ENCODE data around the gene THUMPD3.
A peak's percentile ranks its signal among the peaks of the same experiment; 100 is the strongest.

Gene THUMPD3

GRCh38 chr3:9362731-9363530 lies at the start of gene THUMPD3:
TSS of gene THUMPD3 (plus strand) at chr3:9363054. CDS start at chr3:9365069, 2,015 bp downstream.
- DNase-seq (ENCODE audit: low read depth, low spot score) = no peak

GRCh38 chr3:9314796-9315195 lies 48.1 kb upstream of the THUMPD3 start:
- no peak for DNase-seq (ENCODE audit: low read depth, low spot score)
- H3K27ac ChIP-seq = no peak overlapping the region

More at GRCh38 chr3:9362731-9363530, at the start of gene THUMPD3:
- peak within 1 kb of the TSS; percentile 81 for H3K27ac ChIP-seq

GRCh38 chr3:9316881-9317361 lies 45.9 kb upstream of the THUMPD3 start:
- H3K27ac ChIP-seq = peak overlapping the region; percentile 2
- no peak for DNase-seq (ENCODE audit: low read depth, low spot score)

GRCh38 chr3:9322780-9323179 lies 40.1 kb upstream of the THUMPD3 start:
- no peak for DNase-seq (ENCODE audit: low read depth, low spot score)

GRCh38 chr3:9324944-9325343 lies 37.9 kb upstream of the THUMPD3 start:
- no peak for DNase-seq (ENCODE audit: low read depth, low spot score)
- no peak overlapping the region for H3K27ac ChIP-seq

More at GRCh38 chr3:9322780-9323179, 40.1 kb upstream of the THUMPD3 start:
- H3K27ac ChIP-seq = no peak overlapping the region

- no peak overlapping the region for H3K27ac ChIP-seq
- DNase-seq (ENCODE audit: low read depth, low spot score) = no peak
These were observed 35.3 kb upstream of the THUMPD3 start for GRCh38 chr3:9327578-9327977.

- DNase-seq (ENCODE audit: low read depth, low spot score) = no peak
- H3K27ac ChIP-seq = no peak overlapping the region
These were observed 32.6 kb upstream of the THUMPD3 start for GRCh38 chr3:9330166-9330703.

GRCh38 chr3:9331171-9331570 lies 31.7 kb upstream of the THUMPD3 start:
- H3K27ac ChIP-seq = no peak overlapping the region
- no peak for DNase-seq (ENCODE audit: low read depth, low spot score)

- DNase-seq (ENCODE audit: low read depth, low spot score) = no peak
- H3K27ac ChIP-seq = no peak overlapping the region
These were observed 30.4 kb upstream of the THUMPD3 start for GRCh38 chr3:9332250-9333030.

GRCh38 chr3:9339761-9340471 lies 22.9 kb upstream of the THUMPD3 start:
- peak overlapping the region; percentile 37 for H3K27ac ChIP-seq
- DNase-seq (ENCODE audit: low read depth, low spot score) = no peak

GRCh38 chr3:9340472-9340902 lies 22.4 kb upstream of the THUMPD3 start:
- DNase-seq (ENCODE audit: low read depth, low spot score) = no peak
- peak overlapping the region; percentile 37 for H3K27ac ChIP-seq

- DNase-seq (ENCODE audit: low read depth, low spot score) = no peak
- H3K27ac ChIP-seq = no peak overlapping the region
These were observed 20.2 kb upstream of the THUMPD3 start for GRCh38 chr3:9342696-9343095.

GRCh38 chr3:9343115-9343514 lies 19.7 kb upstream of the THUMPD3 start:
- H3K27ac ChIP-seq = no peak overlapping the region
- DNase-seq (ENCODE audit: low read depth, low spot score) = no peak

GRCh38 chr3:9345041-9345440 lies 17.8 kb upstream of the THUMPD3 start:
- no peak for DNase-seq (ENCODE audit: low read depth, low spot score)
- H3K27ac ChIP-seq = no peak overlapping the region

GRCh38 chr3:9346141-9346540 lies 16.7 kb upstream of the THUMPD3 start:
- no peak for DNase-seq (ENCODE audit: low read depth, low spot score)
- H3K27ac ChIP-seq = no peak overlapping the region

GRCh38 chr3:9347081-9347480 lies 15.8 kb upstream of the THUMPD3 start:
- peak overlapping the region; percentile 9 for H3K27ac ChIP-seq
- no peak for DNase-seq (ENCODE audit: low read depth, low spot score)

GRCh38 chr3:9347887-9348286 lies 15.0 kb upstream of the THUMPD3 start:
- H3K27ac ChIP-seq = peak overlapping the region; percentile 9

GRCh38 chr3:9349321-9350117 lies 13.3 kb upstream of the THUMPD3 start:
- DNase-seq (ENCODE audit: low read depth, low spot score) = no peak
- H3K27ac ChIP-seq = peak overlapping the region; percentile 76

More at GRCh38 chr3:9347887-9348286, 15.0 kb upstream of the THUMPD3 start:
- no peak for DNase-seq (ENCODE audit: low read depth, low spot score)

GRCh38 chr3:9351709-9352126 lies 11.1 kb upstream of the THUMPD3 start:
- peak overlapping the region; percentile 11 for H3K27ac ChIP-seq
- no peak for DNase-seq (ENCODE audit: low read depth, low spot score)

All from epithelial cell of prostate (primary cell).